ENCODE measurements around the gene ASCC2. TPM values are rescaled to one million over a fixed set of nuclear protein-coding genes. Genes with fewer than 3 reads are reported as not detected.

ASCC2 gene
- total and polyA plus RNA-seq, 9 donors: 26.9 to 55.6 (median 36.9) TPM

GRCh38 chr22:29782061-29782845 is 55.8 kb downstream of the ASCC2 start:
- peak in 4 of 5 donors; percentile 35 to 55 (median 46) for DNase-seq
- Histone ChIP-seq H3K27ac (peak overlapping the region in 1 of 2 donors; percentile 44), H3K36me3 (no peaks in the 10 kb centered on the region), H3K4me1 (ENCODE audit: insufficient read depth) (peaks cover 5% of the 10 kb centered on the region), H3K4me3 (no peak overlapping the region), H3K9me3 (no peaks in the 10 kb centered on the region), H3K27me3 (no peaks in the 10 kb centered on the region)
- intact Hi-C loops (cut with DNase I): no loop called here
- TF ChIP-seq EP300 (IDR thresholded peaks at IDR 0.05) (no peak), CTCF (IDR thresholded peaks at IDR 0.05) (no peak)
- 56 to 59% (median 57%) methylated on average over 7 of the region's 7 CpGs for whole genome bisulfite sequencing, 3 donors

- Histone ChIP-seq H3K27ac (no peak overlapping the region), H3K36me3 (no peaks in the 10 kb centered on the region), H3K4me1 (ENCODE audit: insufficient read depth) (peaks cover 5% of the 10 kb centered on the region), H3K9me3 (no peaks in the 10 kb centered on the region), H3K27me3 (no peaks in the 10 kb centered on the region), H3K4me3 (no peak overlapping the region)
- 15 to 19% (median 15%) methylated on average over 8 of the region's 8 CpGs for WGBS, 3 donors
- intact Hi-C loops (cut with DNase I): no loop called here
- TF ChIP-seq EP300 (IDR thresholded peaks at IDR 0.05): no peak
- TF ChIP-seq POLR2A (IDR thresholded peaks at IDR 0.05): no peak
- no peak for TF ChIP-seq CTCF (IDR thresholded peaks at IDR 0.05)
- DNase-seq: peak in 3 of 5 donors; percentile 37 to 55 (median 42)
Observed at GRCh38 chr22:29780748-29781676, 57.1 kb downstream of the ASCC2 start.

- 93 to 97% (median 97%) methylated on average over 5 of the region's 5 CpGs for WGBS, 3 donors
- no peak overlapping the region for H3K27ac ChIP-seq
- H3K36me3 ChIP-seq: no peaks in the 10 kb centered on the region
- peaks cover 5% of the 10 kb centered on the region for H3K4me1 ChIP-seq (ENCODE audit: insufficient read depth)
- intact Hi-C loops (cut with DNase I): no loop called here
- no peak for DNase-seq
- TF ChIP-seq CTCF (IDR thresholded peaks at IDR 0.05) (no peak), POLR2A (IDR thresholded peaks at IDR 0.05) (no peak), EP300 (IDR thresholded peaks at IDR 0.05) (no peak)
- no peaks in the 10 kb centered on the region for H3K27me3 ChIP-seq
- H3K9me3 ChIP-seq: no peaks in the 10 kb centered on the region
- H3K4me3 ChIP-seq: no peak overlapping the region
Observed at GRCh38 chr22:29780220-29780619, 57.9 kb downstream of the ASCC2 start.

- no peak for TF ChIP-seq EP300 (IDR thresholded peaks at IDR 0.05)
- TF ChIP-seq POLR2A (IDR thresholded peaks at IDR 0.05): no peak
- no peak for TF ChIP-seq CTCF (IDR thresholded peaks at IDR 0.05)
- no peak overlapping the region for H3K27ac ChIP-seq
- intact Hi-C loops (cut with DNase I): no loop called here
- no peak overlapping the region for H3K4me3 ChIP-seq
- H3K9me3 ChIP-seq: no peaks in the 10 kb centered on the region
- 54 to 77% (median 71%) methylated on average over 2 of the region's 2 CpGs for WGBS, 3 donors
- no peaks in the 10 kb centered on the region for H3K36me3 ChIP-seq
- no peaks in the 10 kb centered on the region for H3K27me3 ChIP-seq
- DNase-seq: no peak
- H3K4me1 ChIP-seq (ENCODE audit: insufficient read depth): peaks cover under 1% of the 10 kb centered on the region
Observed at GRCh38 chr22:29773233-29773632, 64.8 kb downstream of the ASCC2 start.

Data from ovary (tissue), 9 donors.